Measurements from ENCODE around the gene KRT83.

DNA sequence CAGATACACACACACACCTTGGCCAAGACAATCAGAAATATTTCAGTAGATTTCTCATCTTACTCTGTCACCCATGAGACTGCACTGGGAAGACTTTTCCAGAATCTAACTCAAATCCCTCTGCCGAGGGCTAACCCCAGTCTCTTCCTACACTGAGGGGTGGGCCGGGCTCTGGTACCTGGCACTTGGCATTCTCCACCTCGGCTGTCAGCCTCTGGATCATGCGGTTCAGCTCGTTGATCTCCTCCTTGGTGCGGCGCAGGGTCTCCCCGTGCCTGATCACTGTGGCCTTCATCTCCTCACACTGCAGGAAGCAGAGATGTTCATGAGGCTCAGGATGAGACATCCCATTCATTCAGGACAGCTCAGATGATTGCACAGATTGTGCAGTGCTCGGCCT, 4.9 kb downstream of the KRT83 start:
- TF ChIP-seq, protein P1, sequence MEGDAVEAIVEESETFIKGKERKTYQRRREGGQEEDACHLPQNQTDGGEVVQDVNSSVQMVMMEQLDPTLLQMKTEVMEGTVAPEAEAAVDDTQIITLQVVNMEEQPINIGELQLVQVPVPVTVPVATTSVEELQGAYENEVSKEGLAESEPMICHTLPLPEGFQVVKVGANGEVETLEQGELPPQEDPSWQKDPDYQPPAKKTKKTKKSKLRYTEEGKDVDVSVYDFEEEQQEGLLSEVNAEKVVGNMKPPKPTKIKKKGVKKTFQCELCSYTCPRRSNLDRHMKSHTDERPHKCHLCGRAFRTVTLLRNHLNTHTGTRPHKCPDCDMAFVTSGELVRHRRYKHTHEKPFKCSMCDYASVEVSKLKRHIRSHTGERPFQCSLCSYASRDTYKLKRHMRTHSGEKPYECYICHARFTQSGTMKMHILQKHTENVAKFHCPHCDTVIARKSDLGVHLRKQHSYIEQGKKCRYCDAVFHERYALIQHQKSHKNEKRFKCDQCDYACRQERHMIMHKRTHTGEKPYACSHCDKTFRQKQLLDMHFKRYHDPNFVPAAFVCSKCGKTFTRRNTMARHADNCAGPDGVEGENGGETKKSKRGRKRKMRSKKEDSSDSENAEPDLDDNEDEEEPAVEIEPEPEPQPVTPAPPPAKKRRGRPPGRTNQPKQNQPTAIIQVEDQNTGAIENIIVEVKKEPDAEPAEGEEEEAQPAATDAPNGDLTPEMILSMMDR (IDR thresholded peaks at IDR 0.05): no peak
- TF ChIP-seq EZH2 (IDR thresholded peaks at IDR 0.05; ENCODE audit: borderline replicate concordance, insufficient read depth, low read depth, low read length, poor library complexity, severe bottlenecking): no peak
